ENCODE data around the gene PDE8B. TPM values are rescaled to one million over a fixed set of nuclear protein-coding genes. Genes with fewer than 3 reads are reported as not detected.

PDE8B gene
- total RNA-seq, 1 donor from 2014 or later = 5.5 TPM

DNA sequence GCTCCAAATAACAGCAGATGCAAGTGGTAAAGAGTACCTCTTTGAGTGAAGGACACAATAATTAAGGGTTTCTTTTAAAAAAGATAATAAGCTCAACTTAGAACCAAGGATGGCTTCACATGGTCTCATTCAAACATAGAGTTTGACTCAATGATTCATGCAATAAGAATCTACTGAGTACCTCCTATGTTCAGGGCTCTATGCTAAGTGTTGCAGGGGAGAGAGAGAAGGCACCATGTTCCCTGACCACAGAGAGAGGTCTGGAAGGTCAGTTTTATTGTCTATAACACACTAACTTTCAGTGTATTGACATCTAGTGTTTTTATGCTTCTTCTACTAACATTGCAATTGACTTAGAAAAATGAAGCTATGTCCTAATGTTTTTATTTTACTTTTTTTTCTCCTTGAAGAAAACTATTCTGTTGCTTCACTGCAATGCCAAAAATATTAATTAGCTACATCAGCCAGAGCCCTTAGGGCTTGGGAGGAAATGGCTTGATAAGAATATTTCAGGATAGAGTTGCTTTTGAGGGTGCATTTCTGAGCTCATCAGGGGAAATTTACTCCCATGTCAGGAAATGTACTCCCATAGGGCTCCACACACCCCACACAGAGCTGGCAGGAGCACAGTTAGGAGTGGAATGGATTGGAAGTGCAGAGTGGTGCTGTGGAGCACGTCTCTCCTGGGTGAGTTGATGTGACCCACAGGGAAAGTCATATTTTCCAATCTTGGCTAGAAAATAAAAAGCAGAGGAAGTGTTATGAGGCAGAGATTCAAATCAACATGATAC is 106.6 kb downstream of the PDE8B start:
- ATAC-seq (peak; percentile 53), DNase-seq (ENCODE audit: low spot score) (no peak)

DNA sequence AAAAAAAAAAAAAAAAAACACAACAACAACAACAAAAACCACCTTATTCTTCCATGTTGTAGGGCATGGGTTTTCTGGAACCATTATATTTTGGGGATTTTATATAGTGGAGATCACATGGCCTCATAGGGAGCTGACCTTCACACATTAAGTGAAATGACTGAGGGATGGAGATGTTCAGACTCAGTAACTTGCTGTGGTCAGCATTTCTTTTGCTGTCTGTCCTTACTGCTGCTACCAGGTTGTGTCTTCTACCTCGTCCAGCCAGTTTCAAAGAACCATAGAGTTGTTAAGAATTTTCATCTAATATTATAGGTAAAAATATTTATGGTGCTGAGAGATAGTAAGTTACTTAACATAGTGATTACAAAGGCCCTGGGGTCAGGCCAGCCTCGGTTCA is 107.6 kb downstream of the PDE8B start:
- ATAC-seq = no peak
- no peak for DNase-seq (ENCODE audit: low spot score)

DNA sequence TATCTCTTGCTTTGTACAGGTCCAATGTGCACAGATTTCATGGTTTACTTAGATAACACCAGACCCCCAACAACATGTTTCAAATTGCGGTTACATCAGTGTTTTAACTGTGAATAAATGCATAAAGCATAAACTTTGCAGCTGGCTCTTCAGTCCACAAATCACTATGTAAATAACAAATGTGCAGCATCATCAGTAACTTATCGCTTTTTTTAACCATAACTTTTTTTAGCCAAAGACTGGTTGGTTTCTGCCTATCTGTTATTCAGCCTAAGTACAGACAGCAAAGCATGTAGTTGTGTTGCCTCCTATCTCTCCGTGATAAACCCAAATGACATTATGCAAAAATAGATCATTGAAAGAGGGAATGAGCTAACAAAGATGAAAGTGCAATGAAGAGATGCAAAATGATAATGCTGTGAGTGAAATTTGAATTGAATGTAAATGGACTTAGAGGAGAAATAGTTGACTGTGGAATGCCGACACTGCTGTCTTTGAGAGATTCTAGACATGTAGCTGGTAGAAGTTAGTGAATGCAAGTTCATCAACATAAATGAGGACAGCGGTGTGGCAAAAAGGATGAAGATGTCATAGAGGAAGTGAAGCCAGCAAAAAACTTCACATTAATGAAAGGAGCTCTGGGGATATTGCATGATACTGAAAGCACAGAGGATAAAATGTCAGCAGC is 108.8 kb downstream of the PDE8B start:
- ATAC-seq = no peak

GRCh38 chr5:77321793-77322394 is 111.4 kb downstream of the PDE8B start:
- DNase-seq (ENCODE audit: low spot score) (no peak), ATAC-seq (no peak)

More for the DNA sequence above, 108.8 kb downstream of the PDE8B start:
- DNase-seq (ENCODE audit: low spot score) = no peak

DNA sequence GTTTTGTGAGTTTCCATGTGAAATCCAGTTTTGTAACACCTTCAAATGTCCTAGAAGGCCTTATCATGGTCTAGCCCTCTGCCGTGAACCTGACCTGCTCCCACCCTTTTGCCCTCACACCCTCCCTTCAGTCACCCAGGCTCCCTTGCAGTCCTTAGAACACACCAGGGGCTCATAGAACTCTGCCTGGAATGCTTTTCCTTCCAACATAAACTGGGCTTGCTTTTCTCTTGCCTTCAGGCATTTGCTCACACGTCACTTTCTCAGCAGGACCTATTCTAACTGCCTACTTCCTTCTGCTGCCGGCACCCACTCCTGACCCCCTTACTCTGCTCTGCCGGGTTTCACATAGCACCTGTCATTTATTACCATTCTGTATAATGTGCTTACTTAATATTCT is 111.9 kb downstream of the PDE8B start:
- DNase-seq (ENCODE audit: low spot score) = no peak
- no peak for ATAC-seq

DNA sequence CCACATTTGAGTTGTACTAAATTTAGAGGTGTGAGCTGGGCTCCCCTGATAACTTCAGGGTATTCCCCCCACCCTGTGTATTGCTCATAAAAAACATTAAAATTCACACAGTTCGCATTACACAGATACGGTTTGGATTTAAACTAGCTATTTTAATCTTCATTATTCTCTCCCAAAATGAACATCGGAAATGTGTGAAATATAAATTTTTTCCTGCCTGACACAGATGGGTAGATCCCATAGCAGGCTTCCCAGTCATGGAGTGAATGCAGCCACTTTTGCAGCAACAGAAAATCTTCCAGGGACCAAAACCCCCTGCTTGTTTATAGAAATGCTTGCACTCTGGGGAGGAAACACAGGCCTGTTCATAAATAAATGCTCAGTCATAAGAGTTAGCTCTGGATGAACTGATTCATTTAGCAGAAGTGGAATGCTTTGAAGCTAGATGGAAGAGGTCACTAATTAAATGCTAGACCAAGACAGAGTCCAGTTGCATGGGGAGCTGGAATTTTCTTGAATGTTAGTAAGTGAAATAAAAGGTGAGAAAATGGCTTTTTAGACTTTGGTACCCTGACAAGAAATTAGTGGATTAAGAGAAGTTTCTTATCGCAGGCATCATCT is 115.6 kb downstream of the PDE8B start:
- ATAC-seq = no peak
- no peak for DNase-seq (ENCODE audit: low spot score)

GRCh38 chr5:77326986-77327734 is 116.7 kb downstream of the PDE8B start:
- DNase-seq (ENCODE audit: low spot score) = no peak
- no peak for ATAC-seq

DNA sequence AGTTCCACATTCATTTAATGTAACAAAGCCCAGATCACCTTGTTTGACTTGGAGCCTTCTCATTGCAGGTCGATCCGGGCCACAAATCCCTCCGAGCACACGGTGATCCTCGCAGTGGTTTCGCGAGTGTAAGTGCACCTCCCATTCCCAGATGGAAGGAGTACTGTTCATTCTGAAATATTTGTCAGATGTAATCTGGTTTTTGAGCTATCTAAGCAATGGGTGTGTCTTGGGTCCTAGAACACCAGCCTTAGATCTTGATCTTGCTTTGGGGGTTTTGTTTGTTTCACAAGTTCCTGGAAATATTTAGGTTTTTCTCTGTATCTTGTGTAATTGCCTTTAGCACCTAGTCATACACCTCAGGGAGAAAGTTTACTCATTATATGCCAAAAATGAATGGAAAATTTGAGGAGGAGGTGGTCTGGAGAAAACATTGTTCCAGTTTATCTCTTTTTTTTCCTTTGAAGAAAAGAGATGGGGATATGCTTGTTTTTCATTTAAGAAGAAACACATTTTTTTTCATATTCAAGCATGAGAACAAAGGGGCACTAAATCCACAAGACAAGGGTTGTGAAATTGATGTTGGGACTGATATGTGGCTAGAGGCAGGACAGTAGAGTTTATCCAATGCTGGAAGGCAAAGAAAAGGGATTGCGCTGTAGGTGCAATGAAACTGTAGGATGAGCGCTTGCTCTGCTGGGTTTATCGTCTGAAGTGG is 118.6 kb downstream of the PDE8B start:
- ATAC-seq = peak; percentile 67

GRCh38 chr5:77329664-77330430 is 119.4 kb downstream of the PDE8B start:
- ATAC-seq (no peak), DNase-seq (ENCODE audit: low spot score) (no peak)

More for the DNA sequence above, 118.6 kb downstream of the PDE8B start:
- DNase-seq (ENCODE audit: low spot score) = no peak

DNA sequence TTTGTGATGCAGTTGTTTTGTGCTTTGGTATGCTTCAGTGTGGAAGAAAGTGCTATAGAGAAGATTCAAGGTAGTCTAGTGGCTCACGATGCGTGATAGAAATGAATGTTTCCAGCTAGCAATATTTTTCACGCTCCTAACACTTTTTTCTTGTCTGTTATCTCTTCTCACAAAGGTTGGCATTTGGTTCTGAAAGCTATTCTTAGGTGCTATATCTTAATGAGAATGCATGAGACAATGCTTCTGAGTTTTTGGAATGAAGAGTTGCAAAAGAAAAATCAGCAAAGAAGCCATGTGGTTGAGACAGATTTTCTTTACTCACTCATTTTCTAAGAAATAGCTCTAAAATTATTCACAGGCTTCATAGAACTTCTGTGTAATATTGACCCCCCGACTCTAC is 122.6 kb downstream of the PDE8B start:
- DNase-seq (ENCODE audit: low spot score) (no peak), ATAC-seq (no peak)

DNA sequence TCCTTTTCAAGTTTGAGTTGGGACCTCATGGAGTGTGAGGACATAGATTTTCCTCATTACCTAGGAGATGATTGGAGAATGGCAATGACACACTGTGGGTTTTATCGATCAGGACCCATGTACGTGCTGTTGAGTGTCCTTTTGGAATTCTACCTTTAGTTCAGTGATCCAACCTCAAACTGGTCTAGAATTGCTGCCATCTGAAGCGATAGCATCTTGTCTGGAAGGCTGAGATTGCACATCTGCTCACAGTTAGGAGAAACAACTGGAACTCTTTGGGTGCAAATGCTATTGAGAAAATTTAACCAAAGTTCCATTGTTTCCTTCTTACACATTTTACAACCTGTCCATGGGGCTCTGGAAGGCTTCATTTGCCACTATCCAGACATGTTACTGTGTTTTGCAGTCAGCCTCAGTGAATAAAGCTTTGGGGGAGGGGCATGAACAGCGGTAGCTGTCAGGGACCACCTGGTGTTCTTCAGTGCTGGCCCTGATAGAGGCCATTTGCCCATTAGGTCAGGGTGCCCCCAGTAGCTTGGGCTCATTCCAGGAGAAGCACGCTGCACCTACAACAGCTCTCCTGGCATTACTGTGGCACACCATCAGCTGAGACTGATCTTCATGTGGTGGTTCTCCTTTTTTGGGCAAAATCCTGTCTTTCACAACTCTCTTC is 123.1 kb downstream of the PDE8B start:
- DNase-seq (ENCODE audit: low spot score) (no peak), ATAC-seq (no peak)

- DNase-seq (ENCODE audit: low spot score) = no peak
- ATAC-seq = no peak
These were observed 126.8 kb downstream of the PDE8B start for GRCh38 chr5:77337246-77337645.

- no peak for DNase-seq (ENCODE audit: low spot score)
- no peak for ATAC-seq
These were observed 127.2 kb downstream of the PDE8B start for GRCh38 chr5:77337686-77338085.

- no peak for ATAC-seq
These were observed 128.9 kb downstream of the PDE8B start for GRCh38 chr5:77339337-77339890.

GRCh38 chr5:77343165-77343564 is 132.7 kb downstream of the PDE8B start:
- DNase-seq (ENCODE audit: low spot score) (no peak), ATAC-seq (no peak)

More at GRCh38 chr5:77339337-77339890, 128.9 kb downstream of the PDE8B start:
- DNase-seq (ENCODE audit: low spot score) = no peak

DNA sequence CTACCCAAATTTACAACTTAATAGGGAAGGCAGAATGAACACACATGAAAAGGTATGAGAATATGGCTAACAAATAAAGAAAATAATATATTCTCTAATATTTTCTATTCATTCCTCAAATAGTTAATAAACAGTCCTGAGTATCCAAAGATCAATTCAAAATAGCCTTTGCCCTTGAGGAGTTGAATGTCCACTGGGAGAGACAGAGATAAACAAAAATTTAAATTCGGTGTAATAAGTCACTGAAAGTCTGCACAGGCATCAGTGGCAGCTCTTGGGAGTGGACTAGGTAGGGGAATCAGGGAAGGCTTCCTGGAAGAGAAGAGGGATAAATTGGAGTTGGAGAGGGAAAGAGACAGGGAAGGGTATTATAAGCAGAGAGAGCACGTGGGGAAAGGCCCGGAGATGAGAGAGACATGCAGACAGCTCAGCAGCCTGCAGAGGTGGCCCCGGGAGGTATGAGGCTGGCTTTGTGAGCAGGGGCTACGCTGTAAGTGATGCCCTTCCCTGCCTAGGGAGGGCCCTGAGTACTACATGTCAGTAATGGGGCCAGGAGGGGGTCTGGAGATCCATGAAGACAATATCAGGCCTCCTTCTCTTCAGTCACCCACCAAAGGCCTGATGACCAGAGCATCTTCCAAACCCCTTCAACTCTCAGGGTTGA is 137.1 kb downstream of the PDE8B start:
- DNase-seq (ENCODE audit: low spot score) (no peak), ATAC-seq (peak; percentile 92)

DNA sequence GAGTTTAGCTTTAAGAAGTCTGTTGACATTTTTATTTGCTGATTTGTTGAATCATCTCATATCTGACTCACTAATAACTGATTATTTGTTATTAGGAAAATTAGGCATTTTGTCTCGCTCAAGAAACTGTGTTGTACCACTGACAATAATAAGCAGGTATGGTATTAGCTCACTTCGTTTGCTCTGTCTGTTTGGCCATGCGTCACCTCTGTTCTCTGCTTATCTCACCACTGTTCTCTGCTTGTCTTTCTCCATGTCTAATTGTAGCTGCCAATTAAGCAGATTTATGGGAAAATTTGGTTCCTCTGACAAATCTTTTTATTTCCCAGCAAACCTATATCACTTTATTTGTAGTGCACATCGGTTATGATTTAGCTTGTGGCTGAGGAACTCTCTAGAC is 142.8 kb downstream of the PDE8B start:
- DNase-seq (ENCODE audit: low spot score) = no peak
- peak; percentile 55 for ATAC-seq

DNA sequence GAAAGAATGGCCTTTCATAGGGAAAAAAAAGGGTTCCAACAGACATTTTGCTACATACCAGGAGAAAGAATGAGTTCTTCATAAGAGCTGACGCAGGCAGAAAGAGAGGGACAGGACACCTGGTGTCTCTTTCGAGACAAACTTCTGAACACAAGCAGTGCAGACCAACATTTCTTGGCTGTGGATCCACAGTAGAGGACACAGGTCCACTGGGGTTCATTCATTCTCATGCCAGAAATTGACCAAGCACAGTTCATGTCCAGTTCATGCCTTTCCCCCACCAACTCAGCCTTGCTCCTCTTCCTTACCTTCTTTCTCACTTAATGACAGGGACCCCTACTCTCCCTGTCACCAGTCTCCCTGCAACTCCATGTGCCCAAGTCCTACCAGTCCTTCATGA is 144.0 kb downstream of the PDE8B start:
- ATAC-seq = peak; percentile 83

More for the DNA sequence above, 144.0 kb downstream of the PDE8B start:
- peak; percentile 77 for DNase-seq (ENCODE audit: low spot score)

All from left lobe of liver (tissue), 2 donors.